ENCODE results near the gene RNF31.
"Not testable (repeated sequence)": the region's sequence is repeated elsewhere in the genome, so short reads cannot be mapped to it uniquely, and the experiment has no call there.

Gene RNF31

DNA sequence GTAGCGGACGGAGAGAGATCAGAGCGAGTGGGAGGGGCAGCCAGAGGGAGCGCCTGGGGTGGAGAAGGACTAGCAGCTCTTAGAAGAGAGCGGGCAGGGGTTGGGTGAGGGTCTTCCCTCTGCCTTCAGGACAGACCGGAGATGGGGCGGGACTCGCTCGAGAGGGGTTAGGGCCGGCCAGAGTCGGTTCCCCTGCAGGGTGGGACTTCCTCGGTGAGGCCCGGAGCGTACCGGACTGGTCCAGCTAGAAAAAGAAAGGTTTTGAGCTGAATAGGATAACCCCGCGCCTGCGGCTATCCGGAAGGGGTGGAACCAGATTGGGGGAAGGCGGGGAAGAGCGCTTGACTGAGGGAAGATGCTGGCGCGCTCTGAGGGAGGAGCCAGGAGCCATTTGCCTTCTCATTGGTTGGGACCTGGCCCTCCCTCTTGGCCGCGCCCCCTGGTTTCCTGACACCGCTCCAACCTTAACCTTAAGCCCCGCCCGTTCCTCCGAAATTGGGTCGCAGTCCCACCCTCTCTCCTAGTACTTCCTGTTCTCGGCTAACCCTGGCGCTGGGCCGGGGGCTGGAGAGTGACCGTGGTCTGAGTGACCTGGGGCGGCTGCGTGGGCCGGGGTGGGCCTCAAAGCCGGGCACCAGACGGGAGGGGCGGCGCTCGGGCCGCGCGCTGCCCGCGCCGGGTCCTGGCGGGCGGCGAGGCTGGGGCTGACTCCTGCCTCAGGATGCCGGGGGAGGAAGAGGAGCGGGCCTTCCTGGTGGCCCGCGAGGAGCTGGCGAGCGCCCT is at the start of gene RNF31:
RNF31 (plus strand) TSS at position 521 of the 783 bp plus-strand sequence; CDS start at position 722, 201 bp downstream.
- peak; percentile 96 to 98 for DNase-seq (ENCODE audit: low read depth in 2 of 2)

DNA sequence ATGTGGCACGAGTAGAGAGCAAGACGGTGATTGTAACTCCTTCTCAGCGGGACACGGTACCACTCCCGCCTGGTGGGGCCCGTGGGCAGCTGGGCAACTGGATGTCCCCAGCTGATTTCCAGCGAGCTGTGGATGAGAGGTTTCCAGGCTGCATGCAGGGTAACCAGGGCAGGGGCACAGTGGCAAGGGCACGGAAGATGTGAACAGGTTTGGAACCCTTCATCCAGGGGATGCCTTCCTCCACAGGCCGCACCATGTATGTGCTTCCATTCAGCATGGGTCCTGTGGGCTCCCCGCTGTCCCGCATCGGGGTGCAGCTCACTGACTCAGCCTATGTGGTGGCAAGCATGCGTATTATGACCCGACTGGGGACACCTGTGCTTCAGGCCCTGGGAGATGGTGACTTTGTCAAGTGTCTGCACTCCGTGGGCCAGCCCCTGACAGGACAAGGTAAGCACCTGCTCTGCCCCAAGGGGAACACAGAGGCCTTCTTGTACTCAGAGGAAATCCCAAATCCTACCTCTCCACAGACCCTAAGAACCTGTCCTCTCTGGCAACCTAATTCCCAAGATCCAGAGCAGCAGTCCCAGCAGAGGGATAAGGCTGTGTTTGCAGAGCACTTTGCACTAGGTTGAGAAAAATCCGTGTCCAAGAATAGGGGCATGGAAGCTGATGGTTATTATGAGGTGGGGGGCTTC is 48.9 kb upstream of the RNF31 start:
- no peak for DNase-seq (ENCODE audit: low read depth in 2 of 2)

DNA sequence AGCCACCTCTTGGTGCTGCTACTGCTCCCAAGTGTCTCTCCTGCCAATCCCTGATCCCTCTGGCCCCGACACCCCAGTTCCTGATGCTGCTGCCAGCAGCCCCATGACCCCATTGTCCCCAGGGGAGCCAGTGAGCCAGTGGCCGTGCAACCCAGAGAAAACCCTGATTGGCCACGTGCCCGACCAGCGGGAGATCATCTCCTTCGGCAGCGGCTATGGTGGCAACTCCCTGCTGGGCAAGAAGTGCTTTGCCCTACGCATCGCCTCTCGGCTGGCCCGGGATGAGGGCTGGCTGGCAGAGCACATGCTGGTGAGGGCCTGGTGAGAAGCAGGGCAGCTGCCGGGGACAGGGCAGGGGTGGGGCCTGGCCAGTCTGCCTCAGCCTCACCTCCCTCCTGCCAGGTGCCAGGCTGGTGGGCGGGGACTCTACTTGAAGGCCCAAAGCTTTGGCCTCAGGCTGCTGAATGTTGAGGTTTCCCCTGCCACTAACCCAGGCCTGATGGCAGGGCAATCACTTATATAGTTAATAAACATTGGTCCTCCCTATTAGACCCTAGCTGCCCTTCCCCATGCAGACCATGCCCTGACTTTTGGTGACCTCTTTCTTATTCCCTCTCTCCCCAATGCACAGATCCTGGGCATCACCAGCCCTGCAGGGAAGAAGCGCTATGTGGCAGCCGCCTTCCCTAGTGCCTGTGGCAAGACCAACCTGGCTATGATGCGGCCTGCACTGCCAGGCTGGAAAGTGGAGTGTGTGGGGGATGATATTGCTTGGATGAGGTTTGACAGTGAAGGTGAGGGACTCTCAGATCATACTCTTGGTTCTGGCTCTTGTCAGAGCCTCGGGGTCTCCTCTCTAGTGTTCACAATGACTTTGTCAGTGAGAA is 48.1 kb upstream of the RNF31 start:
- DNase-seq (ENCODE audit: low read depth in 2 of 2): no peak

DNA sequence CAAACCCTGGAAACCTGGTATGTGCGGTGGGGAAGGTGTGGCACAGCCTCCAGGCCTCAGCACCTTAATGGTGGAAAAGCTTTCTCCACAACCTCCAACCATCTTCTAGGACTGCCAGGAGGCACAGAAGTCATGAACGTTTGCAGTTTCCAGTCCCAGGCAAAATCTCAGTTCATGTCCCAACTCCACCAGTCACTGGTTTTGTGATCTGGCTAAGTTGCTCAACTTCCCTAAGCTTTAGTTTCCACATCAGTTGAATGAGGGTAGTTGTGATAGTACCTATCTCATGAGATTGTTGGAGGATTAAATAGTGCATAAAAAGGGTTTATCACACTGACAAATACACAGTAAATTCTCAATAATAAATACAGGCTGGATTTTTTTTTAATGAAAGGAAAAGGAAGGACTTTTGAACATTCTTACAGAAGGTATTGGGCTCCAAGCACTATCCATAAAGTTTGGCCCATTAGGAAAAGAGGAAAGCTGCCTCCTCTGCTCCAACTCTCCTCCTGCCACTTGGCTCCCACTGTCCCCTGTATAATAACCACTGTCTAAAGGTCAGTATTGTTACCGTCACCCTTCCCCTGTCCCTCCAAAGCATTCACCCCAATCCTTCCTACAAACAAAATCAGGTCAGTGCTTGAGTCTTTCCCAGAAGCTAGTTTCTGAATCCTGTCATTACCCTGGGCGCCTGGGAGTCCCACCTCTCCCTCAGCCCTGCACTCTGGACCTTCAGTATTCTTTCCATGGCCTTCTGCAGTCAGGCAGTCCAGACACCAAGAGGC is 46.9 kb upstream of the RNF31 start:
- no peak for DNase-seq (ENCODE audit: low read depth in 2 of 2)

DNA sequence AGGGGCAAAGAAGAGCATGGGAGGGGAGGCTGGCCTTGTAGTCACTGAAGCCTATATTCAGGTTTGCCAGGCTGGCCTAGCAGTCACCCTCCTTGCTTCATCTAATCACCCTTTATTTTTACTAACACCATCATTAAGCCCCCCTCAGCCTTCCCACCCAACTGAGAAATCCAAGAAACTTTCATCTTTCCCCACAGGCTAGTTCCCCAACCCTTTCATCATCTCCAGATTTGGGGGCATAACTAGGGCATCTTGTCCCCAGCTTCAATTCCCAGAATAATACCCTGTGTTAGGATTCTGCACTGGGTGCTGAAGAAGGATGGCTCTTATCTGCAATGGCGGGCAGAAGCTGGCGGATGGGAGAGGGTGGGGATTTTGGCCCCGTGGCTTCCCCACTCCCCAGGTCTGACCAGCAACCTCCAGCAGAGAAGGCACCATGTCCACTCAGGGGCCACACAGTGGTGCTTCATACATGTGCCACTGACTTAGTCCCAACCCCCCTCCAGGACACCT is 46.3 kb upstream of the RNF31 start:
- no peak for DNase-seq (ENCODE audit: low read depth in 2 of 2)

DNA sequence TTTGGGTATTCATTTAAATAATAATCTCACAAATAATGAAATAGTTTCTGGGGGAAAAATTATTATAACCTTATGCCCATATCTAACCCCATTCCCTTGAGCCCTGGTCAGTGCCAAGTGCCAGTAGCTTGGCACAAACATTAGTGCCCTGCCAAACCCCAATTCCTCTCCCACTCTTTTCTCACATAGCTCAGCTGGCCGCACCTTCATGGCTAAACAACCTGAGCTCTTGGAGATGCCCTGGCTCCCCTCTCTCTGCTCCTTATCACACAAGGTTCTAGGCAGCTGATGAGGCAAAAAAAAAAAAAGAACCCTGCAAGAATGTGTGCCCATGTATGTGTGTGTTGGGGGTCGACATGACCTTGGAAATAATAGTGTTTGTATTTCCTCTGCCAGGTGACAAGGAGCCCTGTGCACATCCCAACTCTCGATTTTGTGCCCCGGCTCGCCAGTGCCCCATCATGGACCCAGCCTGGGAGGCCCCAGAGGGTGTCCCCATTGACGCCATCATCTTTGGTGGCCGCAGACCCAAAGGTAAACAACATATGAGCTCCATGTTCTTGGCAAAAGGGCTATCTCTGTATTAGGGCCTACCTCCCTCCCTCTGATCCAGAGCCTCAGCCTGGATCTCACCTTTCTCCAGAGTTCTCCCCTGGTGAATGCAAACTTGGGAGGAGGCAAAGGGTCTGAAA is 44.8 kb upstream of the RNF31 start:
- no peak for DNase-seq (ENCODE audit: low read depth in 2 of 2)

DNA sequence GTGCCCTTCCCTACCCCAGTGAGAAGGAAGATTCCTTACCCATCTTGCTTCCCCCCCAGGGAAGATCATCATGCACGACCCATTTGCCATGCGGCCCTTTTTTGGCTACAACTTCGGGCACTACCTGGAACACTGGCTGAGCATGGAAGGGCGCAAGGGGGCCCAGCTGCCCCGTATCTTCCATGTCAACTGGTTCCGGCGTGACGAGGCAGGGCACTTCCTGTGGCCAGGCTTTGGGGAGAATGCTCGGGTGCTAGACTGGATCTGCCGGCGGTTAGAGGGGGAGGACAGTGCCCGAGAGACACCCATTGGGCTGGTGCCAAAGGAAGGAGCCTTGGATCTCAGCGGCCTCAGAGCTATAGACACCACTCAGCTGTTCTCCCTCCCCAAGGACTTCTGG is 43.8 kb upstream of the RNF31 start:
- no peak for DNase-seq (ENCODE audit: low read depth in 2 of 2)

DNA sequence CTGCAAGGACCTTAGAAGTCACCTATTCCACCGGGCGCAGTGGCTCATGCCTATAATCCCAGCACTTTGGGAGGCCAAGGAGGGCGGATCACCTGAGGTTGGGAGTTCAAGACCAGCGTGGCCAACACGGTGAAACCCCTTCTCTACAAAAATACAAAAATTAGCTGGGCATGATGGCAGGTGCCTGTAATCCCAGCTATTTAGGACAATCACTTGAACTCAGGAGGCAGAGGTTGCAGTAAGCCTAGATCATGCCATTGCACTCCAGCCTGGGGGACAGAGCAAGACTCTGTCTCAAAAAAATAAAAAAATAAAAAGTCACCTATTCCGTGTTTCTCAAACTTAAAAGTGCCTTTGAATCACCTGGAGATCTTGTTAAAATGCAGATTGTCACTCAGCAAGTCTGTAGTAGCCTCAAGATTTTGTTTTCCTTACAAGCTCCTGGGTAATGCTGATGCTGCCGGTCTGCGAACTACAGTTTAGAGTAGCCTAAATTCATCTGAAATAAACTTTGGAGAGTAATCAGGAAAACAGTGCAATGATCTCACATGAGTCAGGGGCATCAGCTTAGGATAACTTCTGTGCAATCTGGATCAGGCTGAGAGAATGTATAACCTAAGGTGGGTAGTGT is 41.6 kb upstream of the RNF31 start:
- DNase-seq (ENCODE audit: low read depth in 2 of 2): not testable (repeated sequence)

DNA sequence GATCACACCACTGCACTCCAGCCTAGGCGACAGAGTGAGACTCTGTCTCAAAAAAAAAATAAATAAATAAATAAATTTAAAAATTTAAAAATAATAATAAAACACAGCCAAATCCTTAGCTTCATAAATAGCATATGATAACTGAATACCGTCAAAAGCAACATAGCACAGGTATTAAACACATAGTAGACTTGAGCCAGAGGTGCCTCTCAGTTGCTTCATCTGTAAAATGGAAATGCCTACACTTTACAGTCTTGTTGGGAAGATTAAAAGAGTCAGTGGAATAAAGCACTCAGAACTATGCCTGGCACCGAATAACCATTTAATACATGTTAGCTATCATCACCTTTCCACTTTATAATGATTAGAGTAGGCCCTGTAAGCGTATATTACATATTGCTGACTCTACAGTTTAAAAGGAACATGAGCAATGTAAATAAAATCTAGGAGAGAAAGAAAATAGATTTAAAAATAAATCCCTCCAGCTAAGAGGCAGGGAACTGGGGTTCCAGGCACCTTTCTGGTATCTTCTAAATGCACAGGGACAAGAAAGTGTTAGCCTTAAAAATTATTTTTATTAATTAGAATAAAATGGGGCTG is 40.5 kb upstream of the RNF31 start:
- no peak for DNase-seq (ENCODE audit: low read depth in 2 of 2)

DNA sequence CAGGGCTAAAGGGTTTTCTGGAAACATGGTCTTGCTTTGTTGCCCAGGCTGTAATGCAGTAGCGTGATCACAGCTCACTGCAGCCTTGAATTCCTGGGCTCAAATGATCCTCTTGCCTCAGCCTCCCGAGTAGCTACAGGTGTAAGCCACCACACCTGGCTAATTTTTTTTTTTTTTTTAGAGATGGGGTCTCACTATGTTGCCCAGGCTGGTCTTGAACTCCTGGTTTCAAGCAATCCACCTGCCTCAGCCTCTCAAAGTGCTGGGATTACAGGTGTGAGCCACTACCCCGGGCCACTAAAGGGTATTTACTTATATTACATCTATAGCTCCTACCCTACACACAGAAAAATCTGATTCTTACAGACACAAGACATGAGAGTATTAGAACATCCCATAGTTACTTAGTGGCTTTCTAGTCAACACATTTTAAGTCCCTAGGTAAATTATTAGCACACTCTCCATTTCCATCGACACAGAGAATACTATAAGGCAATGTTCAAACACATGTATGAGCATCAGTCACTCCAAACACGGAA is 38.9 kb upstream of the RNF31 start:
- DNase-seq (ENCODE audit: low read depth in 2 of 2): no peak

DNA sequence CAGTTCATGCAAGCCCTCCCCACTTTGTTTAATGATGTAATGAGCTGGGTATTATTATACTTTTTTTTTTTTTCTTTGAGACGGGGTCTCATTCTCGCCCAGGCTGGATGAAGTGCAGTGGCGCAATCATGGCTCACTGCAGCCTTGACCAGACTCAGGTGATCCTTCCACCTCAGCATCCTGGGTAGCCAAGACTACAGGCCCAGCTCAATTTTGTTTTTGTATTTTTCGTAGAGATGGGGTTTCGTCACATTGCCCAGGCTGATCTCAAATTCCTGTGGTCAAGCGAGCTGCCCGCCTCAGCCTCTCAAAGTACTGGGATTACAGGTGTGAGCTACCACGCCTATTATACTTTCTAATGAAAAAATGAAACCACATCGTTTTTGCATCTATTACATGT is 37.2 kb upstream of the RNF31 start:
- no peak for DNase-seq (ENCODE audit: low read depth in 2 of 2)

DNA sequence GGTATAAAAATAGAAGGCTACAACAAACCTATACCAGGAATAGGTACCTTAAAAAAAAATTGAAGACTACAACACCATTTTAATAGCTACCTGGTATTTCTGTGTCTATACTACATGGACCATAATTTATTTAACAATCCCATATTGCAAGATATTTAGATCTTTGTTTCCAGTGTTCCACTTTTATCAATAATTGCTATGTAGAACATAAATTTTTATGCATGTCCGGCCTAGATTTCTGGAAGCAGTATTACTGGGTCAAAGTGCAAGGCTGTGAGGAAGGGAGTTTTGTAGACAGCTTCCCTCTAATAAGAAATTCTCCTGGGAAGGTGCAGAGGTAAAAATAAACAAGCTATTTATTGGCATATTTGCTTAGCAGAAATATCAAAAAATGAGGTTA is 36.8 kb upstream of the RNF31 start:
- DNase-seq (ENCODE audit: low read depth in 2 of 2): no peak

DNA sequence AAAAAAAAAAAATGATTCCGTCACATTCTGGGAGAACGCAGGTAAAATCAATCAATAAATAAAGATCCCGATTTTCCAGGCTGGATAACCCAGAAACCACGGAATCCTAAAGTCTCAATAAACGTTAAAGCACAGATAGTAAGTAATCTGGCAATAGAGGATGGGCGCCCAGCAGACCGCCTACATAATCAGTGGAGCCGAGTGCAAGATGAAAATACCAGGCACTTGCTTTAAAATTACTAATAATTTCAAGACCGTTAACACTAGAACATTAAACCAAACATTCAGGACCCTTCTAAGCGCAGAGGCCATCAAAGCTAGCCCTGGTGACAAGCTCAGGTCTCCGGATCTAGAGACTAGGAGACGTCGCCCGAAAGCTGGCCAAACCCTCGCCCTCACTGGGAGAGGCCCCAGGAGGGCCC is 33.9 kb upstream of the RNF31 start:
- no peak for DNase-seq (ENCODE audit: low read depth in 2 of 2)

DNA sequence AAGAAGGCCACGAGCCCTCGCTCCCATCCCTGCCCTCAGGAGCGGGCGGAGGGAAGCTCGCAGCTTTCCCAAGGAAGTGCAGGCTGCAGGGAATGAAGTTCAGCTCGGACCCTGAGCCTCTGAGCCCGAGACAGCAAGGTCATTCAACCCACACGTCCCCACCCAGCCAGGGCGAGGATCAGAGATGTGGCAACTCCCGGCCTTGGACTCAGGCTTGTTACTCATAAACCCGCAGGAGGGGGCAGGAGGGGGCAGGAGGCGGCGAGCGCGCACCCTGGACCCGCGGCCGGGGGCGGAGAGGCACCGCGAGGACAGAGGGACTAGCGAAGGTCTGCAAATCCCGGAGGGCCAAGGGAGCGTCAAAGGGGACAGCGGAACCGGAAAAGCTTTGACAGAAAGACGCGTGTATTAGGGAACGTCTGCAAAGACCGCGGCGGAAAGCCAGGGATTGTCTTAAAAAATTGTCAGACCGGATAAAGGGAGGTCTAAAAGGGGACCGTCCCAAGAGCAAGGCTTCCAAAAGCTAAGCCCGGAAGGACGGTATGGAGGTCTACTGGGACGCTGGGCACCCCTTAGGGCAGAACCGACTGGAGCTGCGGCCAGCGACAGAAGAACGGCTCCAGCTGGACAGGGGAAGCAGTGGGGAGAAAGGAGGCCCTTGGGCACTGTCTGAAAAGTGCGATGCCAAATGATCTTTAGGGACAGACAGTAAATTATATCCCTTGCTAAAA is 33.3 kb upstream of the RNF31 start:
- peak; percentile 76 to 80 for DNase-seq (ENCODE audit: low read depth in 2 of 2)

DNA sequence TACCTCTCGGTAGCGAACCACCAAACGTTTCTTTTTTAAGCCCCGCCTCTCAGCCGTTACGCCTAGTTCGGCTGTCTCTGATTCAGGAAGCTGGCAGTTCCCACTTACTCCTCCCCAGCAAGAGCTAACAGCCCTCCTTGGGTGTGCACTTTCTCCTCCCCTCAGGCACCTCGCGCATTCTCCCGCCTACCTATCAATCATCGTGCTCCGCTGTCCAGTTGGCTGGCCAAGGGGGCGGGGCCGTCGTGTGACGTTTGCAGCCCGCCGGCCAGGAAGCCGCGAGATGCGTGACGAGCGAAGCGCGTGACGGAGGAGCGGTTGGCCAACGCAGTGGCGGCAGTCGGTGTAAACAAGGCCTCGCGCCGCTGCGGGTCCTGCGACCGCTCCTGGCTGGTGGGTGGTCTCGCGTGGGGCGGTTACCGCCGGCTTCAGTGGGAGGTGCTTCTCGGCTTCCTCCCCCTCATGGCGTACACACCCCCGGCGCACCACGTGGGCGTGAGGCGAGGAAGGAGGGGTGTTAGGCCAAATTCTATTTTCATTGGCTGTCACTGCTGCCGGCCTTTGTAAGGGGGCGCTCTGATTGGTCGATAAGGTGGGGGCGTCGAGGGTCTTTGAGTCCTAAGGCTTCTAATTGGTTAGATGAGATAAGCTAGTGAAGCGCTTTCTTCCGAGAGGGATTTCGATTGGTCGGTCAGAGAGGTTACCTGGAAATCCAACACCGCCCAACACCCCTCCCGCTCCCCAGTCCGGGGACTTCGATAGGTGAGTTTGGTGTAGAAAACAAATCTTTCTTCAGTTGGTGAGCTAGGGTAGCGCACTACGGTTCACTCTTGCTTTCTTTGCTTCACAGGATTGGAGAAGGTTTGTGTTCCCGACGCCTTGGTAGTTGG is 32.5 kb upstream of the RNF31 start, which contains the start of the genes DCAF11 and NRL:
DCAF11 (plus strand) TSS at position 246 of the 890 bp plus-strand sequence. CDS start 818 bp downstream, outside the sequence.
NRL (minus strand) TSS at position 418 of the 890 bp plus-strand sequence. CDS start 32,101 bp downstream, outside the sequence.
- peak; percentile 96 to 98 for DNase-seq (ENCODE audit: low read depth in 2 of 2)

DNA sequence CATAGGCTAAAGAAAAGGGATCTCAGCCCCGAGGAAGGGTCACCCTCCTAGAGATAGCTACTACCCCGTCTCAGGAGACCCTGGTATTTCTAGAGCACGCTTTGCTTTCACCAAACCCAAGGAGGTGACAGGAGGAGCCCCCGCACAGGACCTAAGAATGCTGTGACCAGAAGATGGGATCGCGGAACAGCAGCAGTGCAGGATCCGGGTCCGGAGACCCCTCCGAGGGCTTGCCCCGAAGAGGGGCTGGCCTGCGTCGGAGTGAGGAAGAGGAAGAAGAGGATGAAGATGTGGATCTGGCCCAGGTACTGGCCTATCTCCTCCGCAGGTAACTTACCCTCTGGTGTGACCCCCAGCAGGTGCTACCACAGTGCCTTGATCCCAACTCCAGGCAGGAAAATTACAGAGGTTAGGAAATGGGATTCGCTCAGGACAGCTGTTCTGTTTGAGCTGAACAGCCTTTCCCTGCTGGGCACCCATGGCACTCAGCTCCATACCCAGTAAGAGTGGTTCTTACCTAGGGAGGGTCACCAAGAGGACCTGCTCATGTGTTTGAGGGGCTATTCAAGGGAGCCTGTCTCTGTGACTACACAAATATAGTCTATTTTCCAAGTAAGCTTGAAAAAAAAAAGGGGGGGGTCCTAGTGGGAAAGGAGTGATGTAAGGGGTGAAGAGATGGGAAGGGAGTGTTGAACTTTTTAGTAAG is 31.7 kb upstream of the RNF31 start:
- no peak for DNase-seq (ENCODE audit: low read depth in 2 of 2)
